GM19238 (cell line): Measurements from ENCODE around the gene APOBEC3C.
"Not testable (repeated sequence)": the region's sequence is repeated elsewhere in the genome, so short reads cannot be mapped to it uniquely, and the experiment has no call there.

ENCODE experiments used
- DNase-seq: peaks from one replicate; pipeline ENCODE4 v3.0.0; 2011; ENCODE audit warnings: low spot score; ENCODE audit not compliant: insufficient read length

The APOBEC3C gene

GRCh38 chr22:39013942-39014722, at the start of gene APOBEC3C:
TSS of gene APOBEC3C (plus strand) at chr22:39014257. CDS start at chr22:39014363, 106 bp downstream.
- DNase-seq, result peak; percentile 81

- no peak for DNase-seq
Measured at GRCh38 chr22:38964306-38964705, 49.8 kb upstream of the APOBEC3C start.

- no peak for DNase-seq
Measured at GRCh38 chr22:38964989-38965388, 49.1 kb upstream of the APOBEC3C start.

GRCh38 chr22:38965614-38966379, 48.3 kb upstream of the APOBEC3C start:
- no peak for DNase-seq

GRCh38 chr22:38966380-38966702, 47.7 kb upstream of the APOBEC3C start:
- no peak for DNase-seq

DNA sequence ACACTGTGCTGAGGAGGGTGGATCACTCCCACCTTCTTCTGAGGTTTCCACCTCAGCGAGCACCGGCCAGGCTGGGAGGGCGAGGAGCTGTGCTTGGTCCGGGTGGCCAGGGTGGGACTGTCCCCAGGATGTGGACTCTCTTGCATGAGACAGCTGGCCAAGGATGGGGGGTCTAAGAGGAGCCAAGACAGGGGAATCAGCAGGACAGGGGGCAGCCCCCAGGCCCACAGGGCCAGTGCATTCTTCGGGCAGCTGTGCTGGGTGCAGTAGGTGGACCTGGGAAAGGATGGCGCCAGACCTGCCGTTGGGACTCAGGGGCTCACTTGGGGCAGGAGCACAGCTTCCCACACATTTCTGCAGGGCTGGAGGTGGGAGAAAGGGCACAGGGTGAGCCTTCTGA, 47.1 kb upstream of the APOBEC3C start:
- no peak for DNase-seq

DNA sequence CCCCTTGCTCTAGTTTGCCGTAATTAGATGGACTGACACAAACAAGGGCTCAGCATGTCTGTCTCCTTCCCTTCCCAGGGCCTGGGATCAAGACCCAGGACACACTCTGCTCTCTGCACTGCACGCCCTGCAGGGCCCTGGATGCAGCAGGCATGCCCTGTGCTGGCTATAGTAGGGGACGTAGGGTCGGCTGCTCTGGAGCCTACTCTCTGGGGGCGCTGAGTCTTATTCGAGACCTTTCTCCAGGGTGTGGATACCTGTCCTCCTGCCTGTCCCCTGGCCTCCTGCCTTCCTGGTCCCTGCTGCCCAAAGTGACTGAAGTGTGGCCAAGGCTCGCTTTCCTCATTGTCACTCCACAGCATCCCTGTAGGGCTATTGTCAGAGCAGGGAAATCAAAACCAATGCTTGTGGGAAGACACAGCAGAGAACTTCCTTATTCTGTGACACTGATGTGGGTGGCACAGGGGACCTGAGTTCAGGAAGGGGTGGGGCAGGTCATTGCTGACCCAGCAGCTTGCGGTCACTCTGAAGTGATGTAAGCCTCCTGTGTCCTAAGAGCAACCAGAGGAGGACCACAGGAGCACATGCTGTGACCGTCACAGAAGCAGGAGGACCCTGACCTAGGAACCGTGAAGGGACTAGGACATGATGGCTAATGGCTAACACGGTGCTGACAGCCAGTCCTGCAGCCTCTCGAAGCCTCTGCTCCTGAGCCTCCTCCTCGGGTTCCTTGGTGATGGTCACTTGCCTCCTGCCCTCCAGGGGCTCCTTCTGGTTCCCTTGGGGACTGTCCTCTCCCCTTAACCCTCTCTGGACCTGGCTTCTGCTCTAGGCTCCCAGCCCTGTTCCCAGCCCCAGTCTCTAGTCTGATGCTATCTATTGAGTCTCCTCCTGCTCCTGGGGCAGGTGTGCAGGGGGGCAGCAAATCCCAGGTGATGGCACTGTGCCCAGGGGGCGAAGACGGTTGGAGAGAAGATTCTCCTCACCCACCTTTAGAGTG, 46.3 kb upstream of the APOBEC3C start:
- no peak for DNase-seq

DNA sequence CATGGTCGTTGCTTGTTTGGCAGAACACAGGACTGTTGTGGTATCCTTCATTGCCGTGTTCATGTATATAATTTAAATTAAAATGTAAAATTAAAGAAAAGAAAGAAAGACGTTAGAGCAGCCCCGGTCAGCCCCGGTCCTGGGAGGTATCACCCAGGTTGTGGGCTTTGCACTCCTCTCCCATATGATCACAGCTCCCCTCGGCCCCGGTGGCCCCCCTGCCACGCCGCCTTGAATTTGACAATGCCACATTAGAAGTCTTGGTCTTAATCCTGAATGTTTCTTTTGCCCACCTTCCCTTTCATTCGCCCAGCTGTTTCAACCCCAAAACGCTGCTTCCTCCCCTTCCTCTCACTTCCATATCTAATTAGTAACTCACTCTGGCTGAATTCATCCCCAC, 45.3 kb upstream of the APOBEC3C start:
- no peak for DNase-seq

- no peak for DNase-seq
Measured at GRCh38 chr22:38970551-38970950, 43.5 kb upstream of the APOBEC3C start.

DNA sequence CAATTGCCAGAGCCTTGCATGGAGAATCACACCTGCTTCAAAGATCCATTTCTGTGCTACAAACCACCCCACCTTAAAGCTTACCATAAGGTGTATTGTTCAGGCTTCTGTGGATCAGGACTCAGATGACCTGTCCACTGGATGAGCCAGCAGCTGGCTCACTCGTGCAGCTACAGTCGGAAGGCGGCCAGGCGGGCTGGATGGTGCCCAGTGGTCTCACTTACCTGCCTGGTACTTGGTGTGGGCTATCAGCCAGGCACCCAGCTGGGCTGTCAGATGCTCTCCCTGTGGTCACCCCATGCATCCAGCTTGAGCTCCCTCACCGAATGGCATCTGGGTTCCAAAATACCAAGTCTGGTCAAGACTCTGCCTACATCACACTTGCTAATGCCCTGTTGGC, 42.9 kb upstream of the APOBEC3C start:
- DNase-seq, result no peak

GRCh38 chr22:38971791-38972190, 42.3 kb upstream of the APOBEC3C start:
- no peak for DNase-seq

GRCh38 chr22:38972558-38972957, 41.5 kb upstream of the APOBEC3C start:
- no peak for DNase-seq

GRCh38 chr22:38973289-38974169, 40.5 kb upstream of the APOBEC3C start:
- DNase-seq, result peak; percentile 69

DNA sequence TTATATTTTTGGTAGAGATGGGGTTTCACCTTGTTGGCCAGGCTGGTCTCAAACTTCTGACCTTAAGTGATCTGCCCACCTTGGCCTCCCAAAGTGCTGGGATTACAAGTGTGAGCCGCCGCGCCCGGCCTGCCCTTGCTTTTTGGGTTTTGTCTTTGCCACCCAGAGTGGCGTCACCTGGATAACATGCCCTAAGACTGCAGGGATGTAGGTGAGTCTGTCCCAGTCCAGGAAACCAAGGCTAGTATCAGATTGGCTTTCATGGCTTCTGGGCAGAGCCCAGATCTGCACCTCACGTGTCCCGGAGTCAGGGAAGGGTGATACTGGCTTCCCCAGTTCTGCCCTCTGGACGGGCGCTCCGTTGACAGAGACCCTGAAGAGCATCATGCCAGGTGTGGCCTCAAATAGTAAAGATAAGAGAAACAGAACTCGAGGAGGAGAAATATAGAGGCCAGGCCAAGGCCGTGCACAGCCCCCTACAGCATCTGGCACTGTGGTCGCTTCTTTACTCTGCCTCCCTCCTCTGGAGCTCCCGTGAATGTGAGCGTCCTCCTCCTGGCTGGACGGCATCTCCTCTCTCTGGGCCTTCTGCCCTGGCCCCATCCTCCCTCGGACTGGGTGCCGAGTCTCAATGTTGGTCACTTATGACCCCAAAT, 39.8 kb upstream of the APOBEC3C start:
- DNase-seq, result no peak

DNA sequence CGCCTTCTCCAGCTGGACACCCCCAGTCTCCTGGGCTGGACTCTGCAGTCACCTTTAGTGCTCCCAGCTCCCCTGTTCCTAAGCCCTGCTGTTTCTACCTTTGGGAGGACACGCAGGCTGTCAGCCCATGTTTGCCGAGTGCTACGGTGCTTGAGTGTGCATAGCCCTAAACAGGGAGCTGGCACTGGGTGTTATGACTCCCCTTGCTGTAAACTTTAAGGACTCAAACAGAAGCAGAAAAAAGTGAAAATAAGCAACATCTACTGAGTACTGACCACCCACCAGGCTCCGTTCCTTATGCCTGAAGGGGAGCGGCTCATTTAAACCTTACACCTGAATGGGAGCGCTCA, 39.3 kb upstream of the APOBEC3C start:
- no peak for DNase-seq

DNA sequence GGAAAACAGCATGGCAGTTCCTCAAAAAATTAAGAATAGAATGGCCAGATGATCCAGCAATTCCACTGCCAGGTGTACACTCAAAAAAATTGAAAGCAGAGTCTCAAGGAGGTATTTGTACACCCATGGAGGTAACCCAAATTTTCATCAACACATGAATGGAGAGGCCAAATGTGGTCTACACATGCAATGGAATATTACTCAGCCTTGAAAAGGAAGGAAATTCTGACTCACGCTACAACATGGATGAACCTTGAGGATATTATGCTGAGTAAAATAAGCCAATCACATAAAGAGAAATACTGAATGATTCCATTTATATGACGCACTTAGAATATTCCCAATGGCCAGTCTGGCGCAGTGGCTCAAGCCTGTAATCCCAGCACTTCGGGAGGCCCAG, 36.8 kb upstream of the APOBEC3C start:
- not testable (repeated sequence) for DNase-seq

DNA sequence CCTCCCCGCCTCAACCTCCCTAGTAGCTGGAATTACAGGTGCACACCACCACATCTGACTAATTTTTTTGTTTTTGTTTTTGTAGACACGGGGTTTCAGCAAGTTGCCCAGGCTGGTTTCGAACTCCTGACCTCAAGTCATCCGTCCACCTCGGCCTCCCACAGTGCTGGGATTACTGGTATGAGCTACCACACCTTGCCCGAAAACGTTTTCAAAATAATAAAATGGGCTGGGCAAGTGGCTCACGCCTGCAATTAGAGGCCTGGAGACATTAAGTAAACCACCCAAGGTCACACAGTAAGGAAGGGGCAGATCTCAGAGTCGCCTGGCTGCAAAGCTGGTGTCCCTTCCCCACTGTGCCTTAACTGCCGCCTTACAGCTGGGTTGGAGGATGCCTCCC, 33.5 kb upstream of the APOBEC3C start:
- not testable (repeated sequence) for DNase-seq

DNA sequence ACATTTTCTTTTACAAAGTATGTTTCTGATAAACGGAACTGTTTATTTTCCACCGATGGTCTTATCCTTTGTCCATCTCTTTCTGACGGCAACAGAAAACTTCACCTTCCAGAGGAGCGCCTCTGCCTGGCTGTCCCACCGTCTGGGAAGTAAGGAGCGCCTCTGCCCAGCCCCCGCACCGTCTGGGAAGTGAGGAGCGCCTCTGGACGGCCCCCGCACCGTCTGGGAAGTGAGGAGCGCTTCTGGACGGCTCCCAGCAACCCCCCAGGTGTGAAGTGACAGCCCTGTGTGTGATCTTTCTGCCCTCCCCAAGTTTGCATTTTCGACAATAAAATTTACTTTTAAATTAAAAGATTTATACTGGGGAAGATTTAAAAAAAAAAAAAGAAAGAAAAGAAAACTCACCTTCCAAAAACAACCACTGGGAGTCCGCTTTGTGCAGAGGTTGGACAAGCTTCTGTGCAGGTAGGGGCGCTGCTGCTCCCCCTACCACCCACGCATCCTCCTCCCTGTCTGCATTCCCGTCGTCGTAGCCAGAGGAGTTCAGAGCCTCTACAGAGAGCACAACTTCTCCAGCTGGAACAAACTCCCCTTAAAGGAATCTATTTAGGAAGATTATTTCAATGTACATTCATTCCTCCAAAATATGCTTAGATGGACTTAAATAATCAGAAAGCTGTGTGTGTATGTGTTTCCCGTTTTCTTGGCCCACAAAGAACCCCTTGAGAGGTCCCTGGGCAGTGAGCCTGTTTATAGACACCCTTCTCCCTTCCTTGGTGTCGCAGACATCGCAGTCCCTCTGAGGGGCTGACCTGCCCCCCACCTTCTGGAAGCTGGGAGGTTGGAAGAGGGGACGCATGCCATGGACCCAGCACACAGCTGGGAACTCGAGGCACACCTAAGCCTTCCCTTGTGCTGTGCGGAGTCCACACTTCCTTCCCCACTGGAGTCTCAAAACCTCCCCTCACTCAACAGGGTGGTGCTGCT, 32.8 kb upstream of the APOBEC3C start:
- DNase-seq, result no peak
